ENCODE data around the gene FERMT3.

GRCh38 chr11:64253043-64253442, 46.5 kb downstream of the FERMT3 start:
- TF ChIP-seq FOXM1 (IDR thresholded peaks at IDR 0.05; ENCODE audit: low read depth) (no peak), IRF3 (IDR thresholded peaks at IDR 0.05; ENCODE audit: low read depth, low read length) (no peak)

All from SK-N-SH (cell line).